ENCODE data around the gene LRRC40.

Gene LRRC40

GRCh38 chr1:70112838-70113237, 92.5 kb downstream of the LRRC40 start:
- Histone ChIP-seq H3K4me1 (ENCODE audit: control insufficient read depth in 1 of 2, insufficient read depth in 2 of 2, low read length in 2 of 2) (no peaks in the 10 kb centered on the region), H3K4me3 (ENCODE audit: low read depth in 1 of 2, low read length in 2 of 2) (no peak overlapping the region), H3K27me3 (ENCODE audit: low read depth, low read length) (no peaks in the 10 kb centered on the region), H3K36me3 (ENCODE audit: control insufficient read depth in 1 of 2, insufficient read depth in 2 of 2, low read length in 2 of 2) (no peaks in the 10 kb centered on the region), H3K9me3 (ENCODE audit: control insufficient read depth in 1 of 2, low read length in 2 of 2) (no peaks in the 10 kb centered on the region), H3K27ac (ENCODE audit: low read length) (no peak overlapping the region)

GRCh38 chr1:70109241-70109640, 96.1 kb downstream of the LRRC40 start:
- Histone ChIP-seq H3K4me3 (ENCODE audit: low read depth in 1 of 2, low read length in 2 of 2) (no peak overlapping the region), H3K36me3 (ENCODE audit: control insufficient read depth in 1 of 2, insufficient read depth in 2 of 2, low read length in 2 of 2) (no peaks in the 10 kb centered on the region), H3K27me3 (ENCODE audit: low read depth, low read length) (no peaks in the 10 kb centered on the region), H3K27ac (ENCODE audit: low read length) (no peak overlapping the region), H3K9me3 (ENCODE audit: control insufficient read depth in 1 of 2, low read length in 2 of 2) (no peaks in the 10 kb centered on the region), H3K4me1 (ENCODE audit: control insufficient read depth in 1 of 2, insufficient read depth in 2 of 2, low read length in 2 of 2) (no peaks in the 10 kb centered on the region)

GRCh38 chr1:70103770-70104169, 101.6 kb downstream of the LRRC40 start:
- Histone ChIP-seq H3K27ac (ENCODE audit: low read length) (no peak overlapping the region), H3K27me3 (ENCODE audit: low read depth, low read length) (no peaks in the 10 kb centered on the region), H3K36me3 (ENCODE audit: control insufficient read depth in 1 of 2, insufficient read depth in 2 of 2, low read length in 2 of 2) (no peaks in the 10 kb centered on the region), H3K9me3 (ENCODE audit: control insufficient read depth in 1 of 2, low read length in 2 of 2) (no peaks in the 10 kb centered on the region), H3K4me3 (ENCODE audit: low read depth in 1 of 2, low read length in 2 of 2) (no peak overlapping the region), H3K4me1 (ENCODE audit: control insufficient read depth in 1 of 2, insufficient read depth in 2 of 2, low read length in 2 of 2) (no peaks in the 10 kb centered on the region)

GRCh38 chr1:70101774-70102173, 103.6 kb downstream of the LRRC40 start:
- H3K4me1 ChIP-seq (ENCODE audit: control insufficient read depth in 1 of 2, insufficient read depth in 2 of 2, low read length in 2 of 2): no peaks in the 10 kb centered on the region
- H3K9me3 ChIP-seq (ENCODE audit: control insufficient read depth in 1 of 2, low read length in 2 of 2): no peaks in the 10 kb centered on the region
- H3K36me3 ChIP-seq (ENCODE audit: control insufficient read depth in 1 of 2, insufficient read depth in 2 of 2, low read length in 2 of 2): no peaks in the 10 kb centered on the region

GRCh38 chr1:70101231-70101630, 104.1 kb downstream of the LRRC40 start:
- no peak overlapping the region for H3K27ac ChIP-seq (ENCODE audit: low read length)
- no peaks in the 10 kb centered on the region for H3K4me1 ChIP-seq (ENCODE audit: control insufficient read depth in 1 of 2, insufficient read depth in 2 of 2, low read length in 2 of 2)
- H3K36me3 ChIP-seq (ENCODE audit: control insufficient read depth in 1 of 2, insufficient read depth in 2 of 2, low read length in 2 of 2): no peaks in the 10 kb centered on the region
- no peaks in the 10 kb centered on the region for H3K9me3 ChIP-seq (ENCODE audit: control insufficient read depth in 1 of 2, low read length in 2 of 2)
- no peaks in the 10 kb centered on the region for H3K27me3 ChIP-seq (ENCODE audit: low read depth, low read length)
- no peak overlapping the region for H3K4me3 ChIP-seq (ENCODE audit: low read depth in 1 of 2, low read length in 2 of 2)

More at GRCh38 chr1:70101774-70102173, 103.6 kb downstream of the LRRC40 start:
- Histone ChIP-seq H3K27me3 (ENCODE audit: low read depth, low read length) (no peaks in the 10 kb centered on the region), H3K27ac (ENCODE audit: low read length) (no peak overlapping the region), H3K4me3 (ENCODE audit: low read depth in 1 of 2, low read length in 2 of 2) (no peak overlapping the region)
